Measurements from ENCODE around the gene MYOM1.

GRCh38 chr18:3150274-3150673 is 69.5 kb downstream of the MYOM1 start:
- TF ChIP-seq CTCF (conservative IDR thresholded peaks at IDR 0.05) (no peak), ZFX (IDR thresholded peaks at IDR 0.05) (no peak)
